Lower lobe of right lung (tissue), 2 donors: ENCODE data around the gene MUC2. TPM values are rescaled to one million over a fixed set of nuclear protein-coding genes. Genes with fewer than 3 reads are reported as not detected.

Source experiments
- ATAC-seq, 2 donors: fragments of 200-7000 bp; cut with Tn5 transposase; one replicate each; pipeline ENCODE4 v1.9.1; 2020 to 2022; ENCODE audit warnings: mild to moderate bottlenecking in 2 of 2, moderate library complexity in 2 of 2
- DNase-seq: peaks from one replicate; pipeline ENCODE4 v3.0.0-alpha.2; 2020
- H3K27ac ChIP-seq: fragments of 200-600 bp; one replicate; pipeline ENCODE4 v1.8.0; 2022
- H3K27me3 ChIP-seq: fragments of 200-600 bp; one replicate; pipeline ENCODE4 v1.8.0; 2022; ENCODE audit warnings: low read depth
- H3K36me3 ChIP-seq: fragments of 200-600 bp; one replicate; pipeline ENCODE4 v1.8.0; 2022; ENCODE audit warnings: mild to moderate bottlenecking
- H3K4me1 ChIP-seq: fragments of 200-600 bp; one replicate; pipeline ENCODE4 v1.8.0; 2022
- H3K4me3 ChIP-seq: fragments of 200-600 bp; one replicate; pipeline ENCODE4 v1.8.0; 2022; ENCODE audit warnings: mild to moderate bottlenecking
- H3K9me3 ChIP-seq: fragments of 200-600 bp; one replicate; pipeline ENCODE4 v1.8.0; 2022
- intact Hi-C: fragments of 100-400 bp; cut with DNase I; formaldehyde crosslinking; loops from one replicate; pipeline ENCODE4 v1.11.0; 2022
- total RNA-seq: library from RNA; stranded (reverse); fragmentation: NEBNext Ultra II Directional; extraction: Animal tissue kit (Norgen Biotek cat#: 25700); gene quantifications from one replicate; pipeline ENCODE4 v1.2.1, GENCODE V29; 2021
- TF ChIP-seq, protein P1 (sequence below): fragments of 200-600 bp; IDR thresholded peaks from one replicate; pipeline ENCODE4 v1.8.0; 2022; ENCODE audit warnings: antibody characterized with exemption, mild to moderate bottlenecking
- donor health status: DM: no; HTN: yes; CAD: no; lungs with severe emphysema.

Gene MUC2
- total RNA-seq, 1 donor from 2014 or later, result not detected

DNA sequence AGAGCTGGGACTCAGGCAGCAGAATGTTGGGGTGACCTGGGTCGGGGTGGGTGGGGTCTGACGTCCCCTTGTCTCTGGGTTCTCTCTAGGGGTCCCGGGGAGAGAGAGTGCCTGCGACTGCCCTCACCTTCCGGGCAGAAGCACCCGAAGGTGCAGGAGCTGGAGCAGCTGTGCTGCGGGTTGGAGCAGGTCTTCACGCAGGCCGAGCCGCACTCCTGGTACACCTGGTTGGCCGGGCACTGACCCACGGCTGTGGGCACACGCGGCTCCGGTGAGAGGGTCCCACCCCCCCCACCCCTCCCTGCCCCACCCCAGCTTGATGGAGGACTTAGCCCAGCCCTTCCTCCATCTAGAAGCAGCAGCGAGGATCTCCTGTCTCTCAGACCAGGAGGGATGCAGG, 44.6 kb upstream of the MUC2 start:
- Histone ChIP-seq H3K27me3 (no peaks in the 10 kb centered on the region), H3K4me1 (no peaks in the 10 kb centered on the region), H3K27ac (no peak overlapping the region), H3K36me3 (no peaks in the 10 kb centered on the region), H3K4me3 (no peak overlapping the region), H3K9me3 (no peaks in the 10 kb centered on the region)
- DNase-seq (no peak), ATAC-seq (no peak)
- TF ChIP-seq, protein P1, sequence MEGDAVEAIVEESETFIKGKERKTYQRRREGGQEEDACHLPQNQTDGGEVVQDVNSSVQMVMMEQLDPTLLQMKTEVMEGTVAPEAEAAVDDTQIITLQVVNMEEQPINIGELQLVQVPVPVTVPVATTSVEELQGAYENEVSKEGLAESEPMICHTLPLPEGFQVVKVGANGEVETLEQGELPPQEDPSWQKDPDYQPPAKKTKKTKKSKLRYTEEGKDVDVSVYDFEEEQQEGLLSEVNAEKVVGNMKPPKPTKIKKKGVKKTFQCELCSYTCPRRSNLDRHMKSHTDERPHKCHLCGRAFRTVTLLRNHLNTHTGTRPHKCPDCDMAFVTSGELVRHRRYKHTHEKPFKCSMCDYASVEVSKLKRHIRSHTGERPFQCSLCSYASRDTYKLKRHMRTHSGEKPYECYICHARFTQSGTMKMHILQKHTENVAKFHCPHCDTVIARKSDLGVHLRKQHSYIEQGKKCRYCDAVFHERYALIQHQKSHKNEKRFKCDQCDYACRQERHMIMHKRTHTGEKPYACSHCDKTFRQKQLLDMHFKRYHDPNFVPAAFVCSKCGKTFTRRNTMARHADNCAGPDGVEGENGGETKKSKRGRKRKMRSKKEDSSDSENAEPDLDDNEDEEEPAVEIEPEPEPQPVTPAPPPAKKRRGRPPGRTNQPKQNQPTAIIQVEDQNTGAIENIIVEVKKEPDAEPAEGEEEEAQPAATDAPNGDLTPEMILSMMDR, result no peak
- intact Hi-C loops, result no loop called here

DNA sequence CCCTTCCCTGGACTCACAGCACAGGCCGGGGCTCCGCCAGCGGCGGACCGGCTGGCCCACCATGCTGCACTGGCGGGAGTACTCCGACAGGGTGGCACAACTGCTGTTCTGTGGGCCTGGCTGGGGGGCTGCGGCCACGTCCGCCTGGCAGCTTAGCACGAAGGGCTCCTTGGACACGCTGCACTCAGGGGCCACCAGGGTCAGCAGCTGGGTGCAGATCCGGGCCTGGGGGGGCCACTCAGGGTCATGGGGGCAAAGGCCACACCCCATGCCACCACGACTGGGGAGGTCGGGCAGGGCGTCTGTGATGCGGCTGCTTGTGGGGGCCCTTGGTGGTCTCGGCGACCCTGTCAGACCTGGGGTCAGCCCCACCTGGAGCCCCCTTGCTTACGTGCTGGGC, 44.1 kb upstream of the MUC2 start:
- ATAC-seq (no peak), DNase-seq (no peak)
- H3K36me3 ChIP-seq, result no peaks in the 10 kb centered on the region
- TF ChIP-seq, protein P1, result no peak
- intact Hi-C loops, result no loop called here
- H3K4me3 ChIP-seq, result no peak overlapping the region
- H3K4me1 ChIP-seq, result no peaks in the 10 kb centered on the region
- no peak overlapping the region for H3K27ac ChIP-seq
- no peaks in the 10 kb centered on the region for H3K9me3 ChIP-seq
- no peaks in the 10 kb centered on the region for H3K27me3 ChIP-seq

DNA sequence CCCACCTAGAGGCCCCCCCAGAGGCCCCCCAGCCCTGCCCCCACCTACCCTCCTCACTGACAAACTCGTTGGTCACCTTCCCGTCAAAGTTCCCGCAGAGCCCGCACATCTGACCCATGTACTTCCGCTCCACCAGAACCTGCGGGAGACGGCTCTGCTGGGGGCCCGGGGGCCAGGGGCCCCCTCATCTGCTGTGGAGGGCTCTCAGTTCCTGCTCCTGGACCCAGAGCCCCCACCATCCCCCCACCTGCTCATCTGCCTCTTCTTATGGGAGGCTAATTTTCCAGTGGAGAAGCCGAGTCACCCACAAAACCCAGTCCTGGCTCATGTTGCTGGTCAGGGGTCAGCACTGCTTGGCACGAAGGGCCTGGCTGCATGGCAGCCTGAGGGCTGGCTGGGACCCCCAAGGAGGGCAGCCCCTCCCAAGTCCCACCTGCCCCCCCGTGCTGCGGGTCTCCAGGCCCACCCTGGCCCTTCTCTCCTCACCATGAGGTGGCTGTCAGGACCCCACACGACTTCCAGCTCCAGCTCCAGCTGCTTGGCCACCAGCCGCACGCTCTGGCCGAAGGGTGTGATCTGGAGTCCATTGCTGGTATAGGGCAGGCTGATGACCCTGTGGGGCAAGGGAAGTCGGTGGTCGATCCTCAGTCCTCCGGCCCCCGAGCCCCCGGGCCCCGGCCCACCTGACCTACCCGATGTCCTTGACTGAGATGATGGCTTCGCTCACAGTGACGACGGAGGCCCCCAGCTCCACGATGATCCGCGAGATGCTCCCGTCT, 43.4 kb upstream of the MUC2 start:
- Histone ChIP-seq H3K27ac (no peak overlapping the region), H3K9me3 (no peaks in the 10 kb centered on the region), H3K36me3 (no peaks in the 10 kb centered on the region), H3K27me3 (peaks cover 6% of the 10 kb centered on the region), H3K4me1 (no peaks in the 10 kb centered on the region), H3K4me3 (no peak overlapping the region)
- TF ChIP-seq, protein P1, result no peak
- DNase-seq (no peak), ATAC-seq (no peak)
- intact Hi-C loops, result no loop called here

DNA sequence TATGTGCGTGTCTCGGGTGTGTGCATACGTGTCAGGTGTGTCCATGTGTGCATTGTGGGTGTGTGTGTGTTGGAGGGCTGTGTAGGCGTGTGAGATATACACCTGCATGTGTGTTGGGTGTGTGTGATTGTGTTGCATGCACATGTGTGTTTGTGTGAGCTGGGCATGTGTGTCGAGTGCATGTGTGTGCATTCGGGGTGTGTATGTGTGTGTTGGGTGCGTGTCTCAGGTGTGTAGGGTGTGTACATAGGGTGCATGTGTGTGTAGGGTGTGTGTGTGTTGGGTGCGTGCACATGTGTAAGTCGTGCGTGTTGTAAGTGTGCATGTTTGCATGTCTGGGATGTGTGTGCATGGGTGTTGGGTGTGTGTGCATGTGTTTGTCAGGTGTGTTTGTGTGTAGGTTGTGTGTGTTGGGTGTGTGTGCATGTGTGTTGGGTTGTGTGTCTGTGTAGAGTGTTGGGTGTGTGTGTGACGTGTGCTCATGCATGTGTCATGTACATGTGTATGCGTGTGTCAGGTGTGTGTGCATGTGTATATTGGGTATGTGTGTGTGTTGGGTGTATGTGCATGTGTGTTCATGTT, 42.3 kb upstream of the MUC2 start:
- no peak for DNase-seq
- Histone ChIP-seq H3K4me3 (no peak overlapping the region), H3K36me3 (no peaks in the 10 kb centered on the region), H3K9me3 (no peaks in the 10 kb centered on the region), H3K27ac (no peak overlapping the region), H3K4me1 (no peaks in the 10 kb centered on the region), H3K27me3 (peaks cover 15% of the 10 kb centered on the region)
- TF ChIP-seq, protein P1, result no peak
- ATAC-seq, result no peak
- intact Hi-C loops, result no loop called here

DNA sequence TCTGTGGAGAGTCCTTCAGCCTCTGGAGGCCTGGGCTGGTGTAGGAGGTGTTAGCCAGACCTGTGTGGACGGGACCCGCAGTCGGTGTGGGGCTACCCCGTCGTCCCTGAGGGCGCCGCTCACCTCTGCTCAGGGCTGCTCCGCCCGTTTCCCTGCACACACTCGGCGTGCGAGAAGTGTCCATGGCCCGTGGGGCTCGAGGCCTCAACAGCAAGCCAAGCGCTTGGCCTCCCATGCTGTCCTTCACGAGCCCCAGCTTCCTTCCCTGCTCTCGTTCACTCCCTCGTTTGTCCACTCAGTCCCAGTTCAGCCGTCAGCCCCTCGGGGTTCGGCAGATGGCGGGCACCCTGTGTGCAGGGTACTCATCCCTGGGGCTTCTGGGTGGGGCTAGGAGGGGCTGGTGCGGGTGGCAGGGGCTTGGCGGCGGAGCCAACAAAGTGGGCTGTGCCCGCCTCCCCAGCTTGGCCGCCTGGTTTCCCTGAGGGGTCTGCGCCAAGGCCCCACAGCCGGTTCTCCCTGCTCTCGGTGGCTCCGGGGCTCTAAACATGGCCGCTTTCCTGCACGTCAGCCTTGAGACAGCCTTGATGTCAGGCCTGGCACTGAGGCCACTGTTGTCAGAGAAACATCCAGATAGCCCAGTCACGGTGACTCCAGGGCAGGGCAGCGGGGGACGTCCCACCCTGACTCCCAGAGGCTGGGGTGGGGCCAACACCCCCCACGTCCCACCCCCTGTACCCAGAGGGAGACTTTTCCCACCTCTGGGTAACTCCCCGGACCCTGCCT, 41.5 kb upstream of the MUC2 start:
- intact Hi-C loops, result no loop called here
- H3K36me3 ChIP-seq, result no peaks in the 10 kb centered on the region
- no peaks in the 10 kb centered on the region for H3K4me1 ChIP-seq
- no peak overlapping the region for H3K27ac ChIP-seq
- ATAC-seq (no peak), DNase-seq (no peak)
- H3K27me3 ChIP-seq, result peaks cover 15% of the 10 kb centered on the region
- TF ChIP-seq, protein P1, result no peak
- H3K9me3 ChIP-seq, result no peaks in the 10 kb centered on the region
- H3K4me3 ChIP-seq, result no peak overlapping the region
